HFF-Myc (cell line): ENCODE measurements around the gene PARD3B.

Experiments
- DNase-seq: peaks from one replicate; pipeline ENCODE4 v3.0.0-alpha.2; 2011; ENCODE audit warnings: low read depth; ENCODE audit errors: extremely low read depth
- H3K4me3 ChIP-seq: replicated peaks from 2 replicates; pipeline ENCODE4 v1.5.1; 2011; ENCODE audit warnings: low read depth, mild to moderate bottlenecking, control low read depth, low read length
- CTCF ChIP-seq: IDR thresholded peaks from 2 replicates; pipeline ENCODE4 v1.5.1; 2012; ENCODE audit warnings: mild to moderate bottlenecking, low read depth, low read length, control low read depth; ENCODE audit errors: missing control alignments

Gene PARD3B

DNA sequence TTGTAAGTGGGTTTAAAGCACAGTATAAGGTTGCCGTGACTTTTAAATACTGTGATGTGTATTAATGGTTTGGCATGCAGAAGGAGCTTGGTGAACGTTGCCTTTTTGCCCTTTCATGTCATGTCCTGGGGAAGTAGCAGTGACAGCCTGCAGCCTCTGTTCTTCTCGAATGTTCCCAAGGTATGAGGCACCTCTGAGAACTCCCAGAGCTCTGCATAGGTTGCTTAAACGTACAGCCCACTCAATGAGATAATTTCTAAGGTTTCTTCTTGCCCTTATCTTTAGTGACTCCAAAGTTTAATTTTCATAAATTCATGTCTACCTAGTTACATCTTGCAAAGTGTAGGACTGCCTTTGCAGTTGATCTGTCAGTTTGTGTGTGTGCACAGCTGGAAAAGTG lies 36.7 kb downstream of the PARD3B start:
- no peak overlapping the region for H3K4me3 ChIP-seq
- TF ChIP-seq CTCF, result no peak
- DNase-seq, result no peak

GRCh38 chr2:204583773-204584172 lies 38.5 kb downstream of the PARD3B start:
- no peak for TF ChIP-seq CTCF

DNA sequence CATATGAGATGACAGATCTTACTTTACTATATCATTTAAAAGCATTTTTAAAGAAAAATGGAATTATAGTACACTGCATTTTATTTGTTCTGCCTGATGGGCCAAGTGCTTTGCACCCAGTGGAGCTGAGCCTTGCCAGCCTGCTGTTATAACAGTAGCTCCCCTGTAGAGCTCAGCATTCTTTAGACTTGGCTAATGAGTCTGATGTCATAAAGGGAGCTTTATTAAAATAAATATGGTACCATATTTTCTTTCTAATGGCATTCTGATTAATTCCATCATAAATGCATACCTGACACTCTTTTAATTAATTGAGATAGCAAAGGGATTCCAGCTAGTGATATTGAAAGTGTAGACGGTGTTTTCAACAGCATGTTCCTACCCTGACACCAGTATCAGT lies 40.7 kb downstream of the PARD3B start:
- DNase-seq, result no peak
- TF ChIP-seq CTCF, result no peak
- no peak overlapping the region for H3K4me3 ChIP-seq

More at GRCh38 chr2:204583773-204584172, 38.5 kb downstream of the PARD3B start:
- no peak overlapping the region for H3K4me3 ChIP-seq
- DNase-seq, result no peak

DNA sequence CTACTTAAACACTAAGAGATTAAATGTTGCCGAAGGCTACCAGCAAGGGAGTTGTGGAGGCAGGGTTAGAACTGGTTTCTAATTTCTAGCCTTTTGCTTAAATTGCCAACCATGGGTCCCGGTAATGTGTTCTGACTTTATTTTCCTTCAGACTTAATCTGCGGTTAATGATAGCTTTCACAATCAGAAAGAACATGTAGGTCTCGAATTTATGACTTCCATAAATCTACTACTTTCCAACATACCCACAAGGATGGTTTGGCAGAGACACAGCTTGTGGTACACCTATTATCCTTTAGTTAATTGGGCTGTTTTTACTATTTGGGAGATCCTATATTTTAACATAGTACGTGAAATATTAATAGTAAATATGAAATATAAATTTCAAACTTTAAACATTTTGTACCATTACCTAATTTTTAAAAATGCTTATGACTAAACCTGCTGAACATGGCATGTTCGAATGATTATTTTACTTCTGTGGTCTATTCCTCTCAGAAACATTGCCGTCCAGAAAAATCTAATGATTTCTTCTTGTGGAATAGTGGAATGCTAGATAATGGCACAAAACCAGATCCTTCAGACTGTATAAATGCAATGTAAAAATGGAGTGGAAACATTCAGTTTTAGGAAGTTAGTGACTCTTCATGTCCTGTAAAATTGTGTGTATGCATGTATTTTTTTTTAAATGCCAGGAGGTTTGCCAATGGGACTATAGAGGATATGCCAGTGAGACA lies 41.3 kb downstream of the PARD3B start:
- no peak for DNase-seq
- H3K4me3 ChIP-seq, result no peak overlapping the region
- TF ChIP-seq CTCF, result no peak

DNA sequence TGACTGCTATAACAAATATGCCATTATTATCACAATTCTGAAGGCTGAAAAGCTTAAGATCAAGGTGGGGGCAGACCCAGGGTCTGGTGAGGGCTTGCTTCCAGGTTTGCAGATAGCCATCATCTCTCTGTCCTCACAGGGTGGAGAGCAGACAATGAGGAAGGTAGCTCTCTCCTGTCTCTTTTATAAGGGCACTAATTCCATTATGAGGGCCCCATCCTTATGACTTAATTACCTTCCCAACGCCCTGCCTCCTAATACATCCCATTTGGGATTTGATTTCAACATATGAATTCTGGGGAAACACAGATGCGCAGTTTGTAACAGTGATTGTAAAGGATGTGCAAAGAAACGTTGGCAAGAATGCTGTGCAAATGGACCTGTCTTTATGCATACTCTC lies 44.8 kb downstream of the PARD3B start:
- TF ChIP-seq CTCF, result no peak

DNA sequence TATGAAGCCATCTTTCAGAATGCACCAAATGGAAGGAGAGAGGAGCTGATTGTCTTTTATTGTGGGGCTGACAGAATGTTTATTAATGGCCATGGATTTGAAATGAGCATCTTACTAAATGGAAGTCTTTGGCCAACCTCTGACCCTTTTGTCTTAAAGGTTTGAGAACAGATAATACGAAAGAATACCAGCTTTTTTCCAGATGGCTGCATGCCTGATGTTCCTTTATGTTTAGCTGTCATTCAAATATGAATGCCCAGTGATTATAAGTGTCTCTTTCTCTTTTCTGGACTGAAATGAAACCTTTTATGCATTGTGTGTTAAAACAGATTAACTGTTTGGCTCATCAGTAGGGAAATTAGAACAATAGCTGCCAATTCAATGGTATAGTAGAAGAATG lies 46.0 kb downstream of the PARD3B start:
- no peak for TF ChIP-seq CTCF
- no peak for DNase-seq
- no peak overlapping the region for H3K4me3 ChIP-seq

More for the DNA sequence above, 44.8 kb downstream of the PARD3B start:
- DNase-seq, result no peak
- no peak overlapping the region for H3K4me3 ChIP-seq

GRCh38 chr2:204604061-204604460 lies 58.8 kb downstream of the PARD3B start:
- no peak for TF ChIP-seq CTCF
- DNase-seq, result no peak
- H3K4me3 ChIP-seq, result no peak overlapping the region
